Neural progenitor cell (in vitro differentiated cells): ENCODE measurements around the gene ABCE1.

ENCODE experiments used
- EZH2 ChIP-seq: fragments of 200-600 bp; sonication (generic); IDR thresholded peaks from 2 replicates; pipeline ENCODE4 v1.6.1; 2017; ENCODE audit warnings: antibody characterized with exemption, mild to moderate bottlenecking, moderate library complexity
- EZH2phosphoT487 ChIP-seq: fragments of 200-600 bp; sonication (generic); IDR thresholded peaks from 2 replicates; pipeline ENCODE4 v1.6.1; 2017; ENCODE audit warnings: antibody characterized with exemption
- TF ChIP-seq, protein P1 (sequence below): fragments of 200-600 bp; sonication (generic); IDR thresholded peaks from 2 replicates; pipeline ENCODE4 v1.5.1; 2017; ENCODE audit warnings: antibody characterized with exemption, mild to moderate bottlenecking

DNA sequence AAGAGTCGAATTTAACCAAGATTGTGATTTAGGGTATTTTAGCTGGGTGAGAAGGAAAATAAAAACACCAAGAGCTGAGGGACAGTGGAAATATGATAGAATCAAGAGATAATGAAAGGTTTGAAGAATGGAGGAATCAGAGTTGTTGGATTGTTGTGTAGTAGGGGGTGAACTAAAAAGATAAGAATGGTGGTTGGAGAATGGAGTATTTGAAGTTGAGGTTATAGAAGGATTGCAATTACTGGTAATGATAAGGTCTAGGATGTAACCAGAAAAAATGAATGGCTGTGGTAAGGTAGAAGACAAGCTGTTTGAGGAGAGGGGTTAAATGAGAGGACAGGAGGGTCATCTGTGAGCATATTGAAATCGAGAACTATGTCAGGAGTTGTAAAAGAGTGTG is 4.5 kb downstream of the ABCE1 start:
- TF ChIP-seq, protein P1, sequence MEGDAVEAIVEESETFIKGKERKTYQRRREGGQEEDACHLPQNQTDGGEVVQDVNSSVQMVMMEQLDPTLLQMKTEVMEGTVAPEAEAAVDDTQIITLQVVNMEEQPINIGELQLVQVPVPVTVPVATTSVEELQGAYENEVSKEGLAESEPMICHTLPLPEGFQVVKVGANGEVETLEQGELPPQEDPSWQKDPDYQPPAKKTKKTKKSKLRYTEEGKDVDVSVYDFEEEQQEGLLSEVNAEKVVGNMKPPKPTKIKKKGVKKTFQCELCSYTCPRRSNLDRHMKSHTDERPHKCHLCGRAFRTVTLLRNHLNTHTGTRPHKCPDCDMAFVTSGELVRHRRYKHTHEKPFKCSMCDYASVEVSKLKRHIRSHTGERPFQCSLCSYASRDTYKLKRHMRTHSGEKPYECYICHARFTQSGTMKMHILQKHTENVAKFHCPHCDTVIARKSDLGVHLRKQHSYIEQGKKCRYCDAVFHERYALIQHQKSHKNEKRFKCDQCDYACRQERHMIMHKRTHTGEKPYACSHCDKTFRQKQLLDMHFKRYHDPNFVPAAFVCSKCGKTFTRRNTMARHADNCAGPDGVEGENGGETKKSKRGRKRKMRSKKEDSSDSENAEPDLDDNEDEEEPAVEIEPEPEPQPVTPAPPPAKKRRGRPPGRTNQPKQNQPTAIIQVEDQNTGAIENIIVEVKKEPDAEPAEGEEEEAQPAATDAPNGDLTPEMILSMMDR, result no peak
- no peak for TF ChIP-seq EZH2phosphoT487
- TF ChIP-seq EZH2, result no peak
